C4-2B (cell line): ENCODE data around the gene AFF1.

Source experiments
- CTCF ChIP-seq: fragments of 450-650 bp; conservative IDR thresholded peaks from 2 replicates; pipeline ENCODE4 v1.5.1; 2017; ENCODE audit warnings: mild to moderate bottlenecking
- ZFX ChIP-seq: fragments of 450-650 bp; IDR thresholded peaks from 2 replicates; pipeline ENCODE4 v1.6.1; 2017

- TF ChIP-seq CTCF (no peak), ZFX (no peak)
Measured at GRCh38 chr4:86955888-86956451, 21.2 kb downstream of the AFF1 start.
